Right hindlimb (tissue), 1 donor: ENCODE measurements around the gene OPA1.

Source experiments
- DNase-seq: peaks from one replicate; pipeline ENCODE4 v3.0.0-alpha.2; 2018

OPA1 gene

DNA sequence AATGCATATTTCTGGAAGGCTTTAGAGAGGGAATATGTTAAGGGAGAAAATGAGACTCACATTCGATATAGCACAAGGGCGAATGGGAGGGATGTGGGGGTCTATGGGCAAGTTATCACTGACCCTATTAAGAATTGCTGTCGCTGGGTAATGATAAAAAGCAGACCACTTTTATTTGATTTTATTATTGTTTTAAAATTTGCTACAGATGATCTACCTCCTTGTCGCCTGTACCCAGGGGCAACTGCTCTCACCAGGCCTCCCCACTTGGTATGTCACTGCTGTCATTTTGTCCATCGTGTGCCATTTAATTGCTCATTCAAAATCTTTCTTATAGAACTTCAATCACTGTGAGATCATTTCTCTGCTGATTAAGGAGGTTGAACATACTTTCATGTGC is 153.8 kb downstream of the OPA1 start:
- DNase-seq, result no peak
